Measurements from ENCODE around the gene UBE2D3.

DNA sequence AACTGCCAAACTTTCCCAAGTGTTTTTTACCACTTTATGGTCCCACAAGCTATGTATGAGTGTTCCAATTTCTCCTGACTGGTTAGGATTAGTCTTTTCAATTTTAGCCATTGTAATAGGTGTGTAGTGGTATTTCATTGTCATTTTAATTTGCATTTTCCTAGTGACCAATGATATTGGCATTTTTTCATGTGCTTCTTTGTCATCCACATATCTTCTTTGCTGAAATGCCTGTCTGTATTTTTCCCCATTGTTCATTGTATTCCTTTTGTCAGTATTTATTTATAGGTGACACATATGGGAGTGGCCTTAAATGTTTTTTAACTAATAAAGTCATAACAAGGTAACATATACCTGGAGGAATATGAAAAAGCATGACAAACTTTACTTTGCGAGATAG, 9.2 kb upstream of the UBE2D3 start:
- TF ChIP-seq CTCF (IDR thresholded peaks at IDR 0.05) (no peak), POLR2AphosphoS5 (IDR thresholded peaks at IDR 0.05) (no peak), EP300 (IDR thresholded peaks at IDR 0.05) (no peak)

Measured in suprapubic skin (tissue), 4 donors.